Measurements from ENCODE around the gene MCRIP2.
A peak's percentile ranks its signal among the peaks of the same experiment; 100 is the strongest.
"Not testable (repeated sequence)": the region's sequence is repeated elsewhere in the genome, so short reads cannot be mapped to it uniquely, and the experiment has no call there.

The MCRIP2 gene

GRCh38 chr16:683396-684070 is 41.9 kb downstream of the MCRIP2 start:
- DNase-seq = no peak

- DNase-seq = peak; percentile 96
These were observed 42.6 kb downstream of the MCRIP2 start, which contains the start of gene JMJD8 for GRCh38 chr16:684071-684794. JMJD8 (minus strand) TSS chr16:684334; CDS start chr16:684319, 15 bp downstream.

GRCh38 chr16:684961-685696 is 43.5 kb downstream of the MCRIP2 start:
- DNase-seq = no peak

GRCh38 chr16:685967-686366 is 44.3 kb downstream of the MCRIP2 start:
- no peak for DNase-seq

- DNase-seq = no peak
These were observed 45.0 kb downstream of the MCRIP2 start for GRCh38 chr16:686459-687260.

GRCh38 chr16:687499-687898 is 45.9 kb downstream of the MCRIP2 start:
- no peak for DNase-seq

GRCh38 chr16:689175-689897 is 47.7 kb downstream of the MCRIP2 start:
- no peak for DNase-seq

GRCh38 chr16:691242-691641 is 49.6 kb downstream of the MCRIP2 start:
- DNase-seq = not testable (repeated sequence)

GRCh38 chr16:692356-693108 is 50.9 kb downstream of the MCRIP2 start:
- DNase-seq = no peak

GRCh38 chr16:693364-693763 is 51.7 kb downstream of the MCRIP2 start:
- DNase-seq = no peak

GRCh38 chr16:693766-694165 is 52.1 kb downstream of the MCRIP2 start:
- peak; percentile 45 for DNase-seq

GRCh38 chr16:694187-694862 is 52.7 kb downstream of the MCRIP2 start:
- DNase-seq = no peak

GRCh38 chr16:694863-695354 is 53.3 kb downstream of the MCRIP2 start:
- DNase-seq = no peak

GRCh38 chr16:695355-696089 is 53.9 kb downstream of the MCRIP2 start:
- DNase-seq = peak; percentile 52
